ENCODE measurements around the gene ADAMTS7.
"Not testable (repeated sequence)": the region's sequence is repeated elsewhere in the genome, so short reads cannot be mapped to it uniquely, and the experiment has no call there.

Gene ADAMTS7

GRCh38 chr15:78749831-78750230 lies 61.4 kb downstream of the ADAMTS7 start:
- DNase-seq (ENCODE audit: low read depth) = no peak
- H3K4me3 ChIP-seq (ENCODE audit: low read length) = no peak overlapping the region
- TF ChIP-seq, protein P1, sequence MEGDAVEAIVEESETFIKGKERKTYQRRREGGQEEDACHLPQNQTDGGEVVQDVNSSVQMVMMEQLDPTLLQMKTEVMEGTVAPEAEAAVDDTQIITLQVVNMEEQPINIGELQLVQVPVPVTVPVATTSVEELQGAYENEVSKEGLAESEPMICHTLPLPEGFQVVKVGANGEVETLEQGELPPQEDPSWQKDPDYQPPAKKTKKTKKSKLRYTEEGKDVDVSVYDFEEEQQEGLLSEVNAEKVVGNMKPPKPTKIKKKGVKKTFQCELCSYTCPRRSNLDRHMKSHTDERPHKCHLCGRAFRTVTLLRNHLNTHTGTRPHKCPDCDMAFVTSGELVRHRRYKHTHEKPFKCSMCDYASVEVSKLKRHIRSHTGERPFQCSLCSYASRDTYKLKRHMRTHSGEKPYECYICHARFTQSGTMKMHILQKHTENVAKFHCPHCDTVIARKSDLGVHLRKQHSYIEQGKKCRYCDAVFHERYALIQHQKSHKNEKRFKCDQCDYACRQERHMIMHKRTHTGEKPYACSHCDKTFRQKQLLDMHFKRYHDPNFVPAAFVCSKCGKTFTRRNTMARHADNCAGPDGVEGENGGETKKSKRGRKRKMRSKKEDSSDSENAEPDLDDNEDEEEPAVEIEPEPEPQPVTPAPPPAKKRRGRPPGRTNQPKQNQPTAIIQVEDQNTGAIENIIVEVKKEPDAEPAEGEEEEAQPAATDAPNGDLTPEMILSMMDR (conservative IDR thresholded peaks at IDR 0.05; ENCODE audit: low read length) = no peak

DNA sequence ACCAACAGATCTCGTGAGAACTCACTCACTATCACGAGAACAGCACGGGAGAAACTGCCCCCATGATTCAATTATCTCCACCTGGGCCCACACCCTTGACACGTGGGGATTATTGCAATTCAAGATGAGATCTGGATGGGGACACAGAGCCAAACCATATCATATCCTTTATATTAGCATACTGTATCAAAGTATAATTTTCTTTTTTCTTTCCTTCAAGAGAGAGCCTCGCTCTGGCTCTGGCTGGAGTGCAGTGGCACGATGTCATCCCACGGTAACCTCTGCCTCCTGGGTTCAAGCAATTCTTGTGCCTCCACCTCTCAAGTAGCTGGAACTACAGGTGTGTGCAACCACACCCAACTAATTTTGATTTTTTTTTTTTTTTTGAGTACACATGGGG lies 63.4 kb downstream of the ADAMTS7 start:
- H3K4me3 ChIP-seq (ENCODE audit: low read length); DNase-seq (ENCODE audit: low read depth): not testable (repeated sequence)

GRCh38 chr15:78741674-78742073 lies 69.6 kb downstream of the ADAMTS7 start:
- H3K4me3 ChIP-seq (ENCODE audit: low read length) = not testable (repeated sequence)

GRCh38 chr15:78740904-78741274 lies 70.4 kb downstream of the ADAMTS7 start:
- TF ChIP-seq, protein P1 (conservative IDR thresholded peaks at IDR 0.05; ENCODE audit: low read length) = no peak
- no peak overlapping the region for H3K4me3 ChIP-seq (ENCODE audit: low read length)
- DNase-seq (ENCODE audit: low read depth) = no peak

More at GRCh38 chr15:78741674-78742073, 69.6 kb downstream of the ADAMTS7 start:
- DNase-seq (ENCODE audit: low read depth) = not testable (repeated sequence)

DNA sequence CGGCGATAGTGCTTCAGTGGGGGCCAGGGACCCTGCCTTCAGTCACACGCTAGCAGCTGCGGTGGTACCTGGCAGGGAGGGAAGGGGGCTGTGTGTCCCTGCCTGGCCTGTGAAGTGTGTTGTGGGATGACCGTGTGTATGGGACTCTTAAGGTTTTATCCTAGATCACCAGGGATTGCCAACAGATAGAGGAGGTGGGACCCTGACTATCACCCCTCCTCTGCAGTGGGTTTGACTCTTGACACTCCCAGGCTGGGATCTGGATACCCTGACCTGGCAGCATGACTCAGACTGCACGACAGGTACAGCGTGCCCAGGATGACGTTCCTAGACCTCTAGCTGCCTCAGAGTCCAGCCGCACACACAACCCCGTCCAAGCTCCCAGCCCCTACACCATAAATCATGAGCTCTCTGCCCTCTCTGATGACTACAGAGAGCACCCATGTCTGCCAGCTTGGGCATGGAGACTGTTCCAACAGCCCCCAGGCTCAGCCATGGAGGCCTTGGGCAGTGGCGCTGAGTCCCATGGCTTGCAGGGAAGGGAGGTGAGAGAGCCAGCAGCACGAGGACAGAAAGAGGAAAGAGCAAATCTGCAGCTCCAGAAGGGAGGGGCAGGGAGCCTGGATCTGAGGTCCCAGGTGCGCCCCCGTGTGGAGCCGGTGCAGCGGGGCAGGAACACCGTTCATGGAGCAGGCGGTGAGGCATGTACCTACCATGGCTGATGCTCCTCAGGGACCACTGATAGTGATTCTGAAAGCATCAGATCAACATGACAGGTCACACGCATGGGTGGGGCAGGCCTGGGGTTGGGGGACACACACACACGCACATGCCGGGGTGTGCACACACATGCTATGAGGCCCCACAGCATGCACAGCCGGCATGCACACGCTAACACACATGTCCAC lies 71.0 kb downstream of the ADAMTS7 start:
- TF ChIP-seq, protein P1 (conservative IDR thresholded peaks at IDR 0.05; ENCODE audit: low read length) = peak; percentile 45
- DNase-seq (ENCODE audit: low read depth) = peak; percentile 36
- H3K4me3 ChIP-seq (ENCODE audit: low read length) = no peak overlapping the region

DNA sequence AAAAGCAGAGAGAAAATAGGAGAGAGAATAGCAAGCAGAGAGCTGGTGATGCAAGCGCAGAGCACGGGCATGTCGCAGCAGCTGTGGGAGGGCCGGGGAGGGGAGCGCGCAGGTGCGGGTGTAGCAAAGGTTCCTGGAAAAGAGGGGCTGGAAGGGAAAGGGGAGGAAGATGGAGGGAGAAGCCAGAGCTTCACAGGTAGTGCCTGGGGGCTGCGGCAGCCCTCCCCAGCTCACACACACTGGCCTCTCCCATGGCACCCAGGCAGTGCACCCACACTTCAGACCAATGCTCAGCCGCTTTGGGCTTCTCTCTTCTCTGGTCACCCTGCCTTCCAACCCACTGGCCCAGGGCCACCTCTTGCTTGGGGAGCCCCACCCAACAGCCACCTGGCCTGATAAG lies 72.1 kb downstream of the ADAMTS7 start:
- no peak overlapping the region for H3K4me3 ChIP-seq (ENCODE audit: low read length)
- DNase-seq (ENCODE audit: low read depth) = no peak
- TF ChIP-seq, protein P1 (conservative IDR thresholded peaks at IDR 0.05; ENCODE audit: low read length) = no peak

DNA sequence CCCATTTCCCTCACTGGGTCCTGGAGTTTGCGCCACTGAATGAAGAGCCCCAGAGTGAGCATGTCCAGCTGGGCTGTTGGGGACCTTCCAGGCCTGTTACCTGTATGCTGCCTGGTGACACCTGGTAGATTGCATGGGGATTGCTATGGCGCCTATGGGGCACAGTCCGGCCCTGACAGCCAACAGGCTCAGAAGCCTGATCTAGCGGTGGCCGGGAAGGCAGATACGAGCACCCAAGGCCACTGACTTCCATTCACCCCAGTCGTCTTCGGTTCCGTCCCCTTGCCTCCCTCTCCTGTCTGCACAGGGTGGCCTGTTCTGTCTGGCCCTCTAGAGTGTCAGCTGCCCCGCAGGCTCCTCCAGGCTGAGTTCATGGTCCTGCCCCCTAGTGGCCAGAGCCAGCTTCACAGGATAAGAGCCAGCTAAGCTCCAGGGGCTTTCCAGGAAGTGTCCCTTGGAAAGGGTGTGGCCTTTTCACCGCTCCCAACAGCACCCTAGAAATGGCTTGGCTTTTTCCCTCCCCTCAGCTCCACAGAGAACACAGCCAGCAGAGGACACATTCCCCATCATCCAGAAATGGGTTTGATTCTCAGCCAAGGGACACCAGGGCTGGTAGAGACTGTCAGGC lies 73.2 kb downstream of the ADAMTS7 start:
- not testable (repeated sequence) for DNase-seq (ENCODE audit: low read depth); H3K4me3 ChIP-seq (ENCODE audit: low read length)
- TF ChIP-seq, protein P1 (conservative IDR thresholded peaks at IDR 0.05; ENCODE audit: low read length) = peak; percentile 52

DNA sequence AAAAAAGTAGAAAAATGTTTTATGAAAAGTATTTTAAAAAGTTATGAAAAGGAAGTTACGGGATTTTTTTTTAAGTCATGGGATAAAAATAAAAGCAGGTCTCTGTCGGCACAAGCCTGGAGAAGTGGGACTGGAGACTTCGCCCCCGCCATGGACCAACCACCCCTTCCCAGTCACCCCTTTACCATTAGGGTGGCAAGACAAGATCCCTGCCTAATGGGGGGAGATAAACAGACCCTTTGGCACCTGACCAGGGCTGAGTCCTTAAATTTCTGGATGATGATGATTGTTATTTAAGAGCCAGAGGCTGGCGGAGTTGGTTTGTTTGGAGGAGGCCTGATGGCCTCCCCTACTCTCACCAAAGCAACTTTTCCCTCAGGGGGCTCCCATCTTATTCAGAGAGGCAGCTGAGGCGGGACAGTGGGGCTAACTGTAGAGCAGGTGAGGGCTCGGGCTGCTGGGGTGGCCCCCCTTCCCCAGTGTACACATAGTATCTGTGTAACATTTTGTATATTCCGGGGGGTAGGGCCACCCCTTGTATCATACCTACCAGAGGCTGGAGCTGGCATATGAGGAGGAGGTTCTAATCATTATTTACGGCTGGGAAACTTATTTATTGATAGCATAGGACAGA lies 74.0 kb downstream of the ADAMTS7 start:
- no peak for DNase-seq (ENCODE audit: low read depth)
- H3K4me3 ChIP-seq (ENCODE audit: low read length) = no peak overlapping the region
- TF ChIP-seq, protein P1 (conservative IDR thresholded peaks at IDR 0.05; ENCODE audit: low read length) = no peak

DNA sequence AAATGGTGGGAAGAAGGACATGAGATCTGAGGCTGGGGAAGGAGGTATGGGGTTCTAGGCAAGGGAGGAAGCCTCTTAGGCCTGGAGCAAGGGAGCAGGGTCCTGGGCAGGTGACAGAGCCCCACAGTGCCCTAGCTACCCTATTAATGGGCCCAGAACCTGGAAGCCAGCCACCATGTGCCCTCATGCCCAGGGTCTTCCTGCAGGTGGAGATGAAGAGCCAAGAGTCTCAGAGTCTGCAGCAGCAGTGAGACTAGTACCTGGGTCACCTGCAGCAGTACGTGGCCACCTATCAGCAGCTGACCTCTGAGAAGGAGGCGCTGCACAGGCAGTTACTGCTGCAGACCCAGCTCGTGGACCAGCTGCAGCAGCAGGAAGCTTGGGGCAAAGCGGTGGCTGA lies 75.0 kb downstream of the ADAMTS7 start:
- not testable (repeated sequence) for DNase-seq (ENCODE audit: low read depth); H3K4me3 ChIP-seq (ENCODE audit: low read length)

Measured in AG10803 (cell line).